HFFc6 (cell line): ENCODE data around the gene ZNRF4. TPM values are rescaled to one million over a fixed set of nuclear protein-coding genes. Genes with fewer than 3 reads are reported as not detected.

Experiments used
- DNase-seq: peaks from one replicate; pipeline ENCODE4 v3.0.0-alpha.2; 2018
- H3K27ac Mint-ChIP-seq: 2 replicates; pipeline ENCODE4 v1.8.0; 2020; ENCODE audit warnings: mild to moderate bottlenecking, mixed read lengths
- H3K27me3 Mint-ChIP-seq: 2 replicates; pipeline ENCODE4 v1.8.0; 2021; ENCODE audit warnings: mild to moderate bottlenecking, moderate library complexity, mixed read lengths; ENCODE audit not compliant: insufficient read depth
- H3K36me3 Mint-ChIP-seq: 2 replicates; pipeline ENCODE4 v1.8.0; 2021; ENCODE audit warnings: low read depth, mixed read lengths
- H3K4me1 Mint-ChIP-seq: 2 replicates; pipeline ENCODE4 v1.8.0; 2020; ENCODE audit warnings: low read depth, mixed read lengths
- H3K4me3 Mint-ChIP-seq: 2 replicates; pipeline ENCODE4 v1.8.0; 2020; ENCODE audit warnings: mild to moderate bottlenecking, moderate library complexity, mixed read lengths
- H3K9me3 Mint-ChIP-seq: 2 replicates; pipeline ENCODE4 v1.8.0; 2020; ENCODE audit warnings: mild to moderate bottlenecking, mixed read lengths
- CTCF ChIP-seq: fragments of 200-600 bp; sonication (generic); IDR thresholded peaks from 2 replicates; pipeline ENCODE4 v1.5.0; 2021; ENCODE audit warnings: antibody characterized with exemption, mild to moderate bottlenecking
- total RNA-seq, 6 experiments: library from RNA; stranded (reverse); fragmentation: NEBNext Ultra II Directional; extraction: Animal tissue kit (Norgen Biotek cat#: 25700); gene quantifications; 2 replicates in 1 of 6; 3 replicates in 5 of 6; pipeline ENCODE4 v1.2.3, GENCODE V29; 2021

ZNRF4 gene
- total RNA-seq, 6 experiments from 2014 or later, result not detected

GRCh38 chr19:5418677-5419076 lies 36.5 kb upstream of the ZNRF4 start:
- Mint-ChIP-seq H3K27ac (no peak overlapping the region), H3K4me1 (no peaks in the 10 kb centered on the region), H3K27me3 (peaks cover 55% of the 10 kb centered on the region), H3K9me3 (no peaks in the 10 kb centered on the region; the same call in 1 of the 2 replicates), H3K36me3 (no peaks in the 10 kb centered on the region), H3K4me3 (no peak overlapping the region; the same call in 1 of the 2 replicates)
- TF ChIP-seq CTCF, result no peak
- DNase-seq, result no peak

- Mint-ChIP-seq H3K27me3 (peaks cover 48% of the 10 kb centered on the region), H3K4me3 (no peak overlapping the region)
- no peak for TF ChIP-seq CTCF
These were observed 34.3 kb upstream of the ZNRF4 start for GRCh38 chr19:5420953-5421352.

GRCh38 chr19:5423567-5424125 lies 31.6 kb upstream of the ZNRF4 start:
- Mint-ChIP-seq H3K9me3 (no peaks in the 10 kb centered on the region; the same call in 1 of the 2 replicates), H3K4me1 (no peaks in the 10 kb centered on the region), H3K4me3 (no peak overlapping the region), H3K36me3 (no peaks in the 10 kb centered on the region), H3K27ac (no peak overlapping the region), H3K27me3 (peaks cover 38% of the 10 kb centered on the region)
- no peak for TF ChIP-seq CTCF
- DNase-seq, result no peak

More at GRCh38 chr19:5420953-5421352, 34.3 kb upstream of the ZNRF4 start:
- Mint-ChIP-seq H3K27ac (no peak overlapping the region), H3K4me1 (no peaks in the 10 kb centered on the region), H3K36me3 (no peaks in the 10 kb centered on the region), H3K9me3 (no peaks in the 10 kb centered on the region; the same call in 1 of the 2 replicates)
- no peak for DNase-seq

- Mint-ChIP-seq H3K27ac (no peak overlapping the region), H3K4me3 (no peak overlapping the region), H3K4me1 (no peaks in the 10 kb centered on the region), H3K9me3 (no peaks in the 10 kb centered on the region; the same call in 1 of the 2 replicates), H3K27me3 (peaks cover 31% of the 10 kb centered on the region), H3K36me3 (no peaks in the 10 kb centered on the region)
- TF ChIP-seq CTCF, result no peak
- no peak for DNase-seq
These were observed 30.8 kb upstream of the ZNRF4 start for GRCh38 chr19:5424192-5424973.

GRCh38 chr19:5425260-5425659 lies 30.0 kb upstream of the ZNRF4 start:
- TF ChIP-seq CTCF, result no peak
- H3K4me3 Mint-ChIP-seq, result no peak overlapping the region
- no peak overlapping the region for H3K27ac Mint-ChIP-seq
- DNase-seq, result no peak
- H3K27me3 Mint-ChIP-seq, result peaks cover 28% of the 10 kb centered on the region
- H3K9me3 Mint-ChIP-seq, result no peaks in the 10 kb centered on the region
- H3K36me3 Mint-ChIP-seq, result no peaks in the 10 kb centered on the region
- H3K4me1 Mint-ChIP-seq, result no peaks in the 10 kb centered on the region
